Osteocyte (in vitro differentiated cells): ENCODE results near the gene CSTB. TPM values are rescaled to one million over a fixed set of nuclear protein-coding genes. Genes with fewer than 3 reads are reported as not detected.

ENCODE experiments used
- DNase-seq: peaks from one replicate; pipeline ENCODE4 v3.0.0; 2021; ENCODE audit warnings: mixed read lengths; ENCODE audit not compliant: unreplicated experiment; ENCODE audit errors: extremely low spot score
- H3K27ac Mint-ChIP-seq: one replicate; pipeline ENCODE4 v1.8.0; 2021; ENCODE audit warnings: mild to moderate bottlenecking, mixed read lengths; ENCODE audit not compliant: unreplicated experiment
- H3K27me3 Mint-ChIP-seq: one replicate; pipeline ENCODE4 v1.8.0; 2021; ENCODE audit warnings: mixed read lengths; ENCODE audit not compliant: unreplicated experiment
- H3K36me3 Mint-ChIP-seq: one replicate; pipeline ENCODE4 v1.8.0; 2021; ENCODE audit warnings: mixed read lengths; ENCODE audit not compliant: unreplicated experiment
- H3K4me1 Mint-ChIP-seq: one replicate; pipeline ENCODE4 v1.8.0; 2021; ENCODE audit warnings: mixed read lengths; ENCODE audit not compliant: unreplicated experiment
- H3K4me3 Mint-ChIP-seq: one replicate; pipeline ENCODE4 v1.8.0; 2021; ENCODE audit warnings: mild to moderate bottlenecking, moderate library complexity, mixed read lengths; ENCODE audit not compliant: unreplicated experiment
- H3K9me3 Mint-ChIP-seq: one replicate; pipeline ENCODE4 v1.8.0; 2021; ENCODE audit warnings: mixed read lengths; ENCODE audit not compliant: unreplicated experiment
- total RNA-seq: library from RNA; stranded (reverse); gene quantifications from 2 replicates; pipeline ENCODE4 v1.2.1, GENCODE V29; 2021
- TF ChIP-seq, protein P1 (sequence below): fragments of 200-600 bp; sonication (generic); IDR thresholded peaks from 2 replicates; pipeline ENCODE4 v1.5.0; 2021; ENCODE audit warnings: antibody characterized with exemption, mild to moderate bottlenecking, moderate library complexity

The CSTB gene
- total RNA-seq, 1 donor from 2014 or later = 59.1 TPM

DNA sequence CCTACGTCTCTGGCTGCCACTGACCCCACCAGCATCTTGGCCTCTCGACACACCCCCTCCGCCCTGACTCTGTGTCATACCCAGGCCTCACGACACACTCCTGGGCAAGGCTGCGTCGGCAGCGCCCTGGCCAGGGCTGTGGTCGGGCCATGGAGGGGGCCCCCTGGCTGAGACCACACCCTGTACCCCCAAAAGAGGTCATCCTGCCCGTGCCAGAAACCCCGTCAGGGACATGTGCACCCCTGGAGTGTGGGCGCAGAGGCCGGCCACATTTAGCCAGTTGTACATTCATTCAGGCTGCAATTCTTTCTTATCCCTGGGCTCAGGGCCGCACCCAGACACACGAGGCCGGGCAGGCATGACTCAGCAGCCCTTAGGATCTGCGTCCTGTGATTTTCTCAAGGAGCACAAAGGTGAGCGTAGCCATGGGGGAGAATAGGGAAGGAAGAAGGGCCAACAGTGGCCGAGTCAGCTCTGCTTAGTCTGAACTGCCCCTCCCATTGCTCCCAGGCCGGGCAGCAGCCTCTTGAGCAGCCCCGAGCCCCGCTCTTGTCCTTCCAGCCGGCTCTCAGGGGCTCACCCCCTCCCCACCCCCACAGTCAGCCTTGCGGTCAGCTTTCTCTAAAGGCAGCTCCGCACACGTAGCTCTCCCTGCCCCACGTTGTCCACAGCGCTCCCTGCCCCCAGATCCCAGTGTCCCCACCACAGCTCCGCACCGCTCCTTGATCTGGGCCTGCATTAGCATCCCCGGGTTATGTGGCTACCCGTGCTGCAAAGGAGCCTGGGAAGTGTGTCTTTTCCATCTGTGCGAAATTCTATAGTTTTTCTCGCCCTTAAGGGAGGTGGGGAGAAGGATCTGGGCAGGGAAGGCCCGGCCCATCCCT lies 7.9 kb downstream of the CSTB start:
- peak overlapping the region; percentile 81 for H3K27ac Mint-ChIP-seq
- DNase-seq = no peak
- H3K9me3 Mint-ChIP-seq = no peaks in the 10 kb centered on the region
- peaks cover 2% of the 10 kb centered on the region for H3K36me3 Mint-ChIP-seq
- no peaks in the 10 kb centered on the region for H3K27me3 Mint-ChIP-seq
- TF ChIP-seq, protein P1, sequence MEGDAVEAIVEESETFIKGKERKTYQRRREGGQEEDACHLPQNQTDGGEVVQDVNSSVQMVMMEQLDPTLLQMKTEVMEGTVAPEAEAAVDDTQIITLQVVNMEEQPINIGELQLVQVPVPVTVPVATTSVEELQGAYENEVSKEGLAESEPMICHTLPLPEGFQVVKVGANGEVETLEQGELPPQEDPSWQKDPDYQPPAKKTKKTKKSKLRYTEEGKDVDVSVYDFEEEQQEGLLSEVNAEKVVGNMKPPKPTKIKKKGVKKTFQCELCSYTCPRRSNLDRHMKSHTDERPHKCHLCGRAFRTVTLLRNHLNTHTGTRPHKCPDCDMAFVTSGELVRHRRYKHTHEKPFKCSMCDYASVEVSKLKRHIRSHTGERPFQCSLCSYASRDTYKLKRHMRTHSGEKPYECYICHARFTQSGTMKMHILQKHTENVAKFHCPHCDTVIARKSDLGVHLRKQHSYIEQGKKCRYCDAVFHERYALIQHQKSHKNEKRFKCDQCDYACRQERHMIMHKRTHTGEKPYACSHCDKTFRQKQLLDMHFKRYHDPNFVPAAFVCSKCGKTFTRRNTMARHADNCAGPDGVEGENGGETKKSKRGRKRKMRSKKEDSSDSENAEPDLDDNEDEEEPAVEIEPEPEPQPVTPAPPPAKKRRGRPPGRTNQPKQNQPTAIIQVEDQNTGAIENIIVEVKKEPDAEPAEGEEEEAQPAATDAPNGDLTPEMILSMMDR = no peak
- H3K4me1 Mint-ChIP-seq = peaks cover 21% of the 10 kb centered on the region
- no peak overlapping the region for H3K4me3 Mint-ChIP-seq

DNA sequence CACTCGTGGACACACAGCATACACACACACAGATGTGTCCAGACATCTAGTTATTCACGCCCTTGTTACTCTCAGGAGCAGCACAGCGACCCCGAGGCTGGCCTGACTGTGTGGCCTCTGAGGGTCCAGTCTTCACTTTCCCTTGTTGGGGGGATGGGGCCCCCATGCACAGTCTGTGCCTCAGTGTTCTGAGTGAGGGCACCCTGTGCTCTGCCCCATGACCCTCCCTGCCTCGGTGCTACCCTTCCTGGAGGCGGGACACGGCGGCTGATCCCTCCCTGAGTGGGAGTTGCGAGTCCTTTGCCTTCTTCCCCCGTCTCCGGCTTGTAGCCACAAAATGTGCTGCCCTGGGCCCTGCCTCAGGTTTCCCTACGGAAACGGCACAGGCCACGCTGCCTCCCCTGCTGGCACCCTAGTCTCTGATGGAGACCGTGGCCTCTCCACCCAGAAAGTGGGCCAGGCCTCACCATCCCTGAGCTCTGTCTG lies 8.6 kb downstream of the CSTB start:
- DNase-seq = no peak
- H3K4me3 Mint-ChIP-seq = no peak overlapping the region
- H3K9me3 Mint-ChIP-seq = no peaks in the 10 kb centered on the region
- H3K27me3 Mint-ChIP-seq = no peaks in the 10 kb centered on the region
- H3K4me1 Mint-ChIP-seq = peaks cover 21% of the 10 kb centered on the region
- no peaks in the 10 kb centered on the region for H3K36me3 Mint-ChIP-seq
- peak overlapping the region; percentile 81 for H3K27ac Mint-ChIP-seq
- TF ChIP-seq, protein P1 = no peak

DNA sequence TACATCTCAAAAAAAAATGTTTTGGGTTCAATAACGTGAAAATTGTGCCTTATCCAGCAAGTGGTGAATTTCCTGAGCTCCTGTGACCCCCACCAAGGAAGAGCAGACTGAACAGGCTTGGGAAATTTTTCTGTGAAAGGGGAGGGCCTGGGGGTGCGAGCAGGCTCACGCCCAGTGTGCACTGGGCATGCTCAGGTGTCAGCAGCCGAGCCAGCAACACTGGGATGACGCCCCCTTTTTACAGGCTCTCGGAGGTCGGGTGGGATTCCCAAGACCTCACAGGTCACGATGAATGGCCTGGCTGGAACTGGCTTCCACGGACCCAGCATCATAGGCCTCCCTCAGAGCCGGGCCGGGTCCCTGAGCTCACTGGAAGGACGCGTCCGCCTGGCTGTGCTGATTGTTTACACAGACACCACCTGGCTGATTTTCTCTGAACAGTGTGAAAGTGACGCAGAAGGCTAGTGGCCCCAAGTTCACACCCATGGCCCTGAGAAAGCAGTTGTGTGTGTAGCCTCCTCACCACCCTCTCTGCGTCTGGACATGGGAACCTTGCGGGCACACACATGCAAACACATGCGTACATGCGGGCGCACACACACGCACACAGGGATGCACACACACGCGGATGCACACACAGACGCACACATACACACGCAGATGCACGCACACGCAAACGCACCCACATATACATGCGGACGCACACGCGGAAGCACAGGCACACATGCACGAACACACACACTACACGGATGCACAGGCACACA lies 9.2 kb downstream of the CSTB start:
- H3K4me3 Mint-ChIP-seq = no peak overlapping the region

DNA sequence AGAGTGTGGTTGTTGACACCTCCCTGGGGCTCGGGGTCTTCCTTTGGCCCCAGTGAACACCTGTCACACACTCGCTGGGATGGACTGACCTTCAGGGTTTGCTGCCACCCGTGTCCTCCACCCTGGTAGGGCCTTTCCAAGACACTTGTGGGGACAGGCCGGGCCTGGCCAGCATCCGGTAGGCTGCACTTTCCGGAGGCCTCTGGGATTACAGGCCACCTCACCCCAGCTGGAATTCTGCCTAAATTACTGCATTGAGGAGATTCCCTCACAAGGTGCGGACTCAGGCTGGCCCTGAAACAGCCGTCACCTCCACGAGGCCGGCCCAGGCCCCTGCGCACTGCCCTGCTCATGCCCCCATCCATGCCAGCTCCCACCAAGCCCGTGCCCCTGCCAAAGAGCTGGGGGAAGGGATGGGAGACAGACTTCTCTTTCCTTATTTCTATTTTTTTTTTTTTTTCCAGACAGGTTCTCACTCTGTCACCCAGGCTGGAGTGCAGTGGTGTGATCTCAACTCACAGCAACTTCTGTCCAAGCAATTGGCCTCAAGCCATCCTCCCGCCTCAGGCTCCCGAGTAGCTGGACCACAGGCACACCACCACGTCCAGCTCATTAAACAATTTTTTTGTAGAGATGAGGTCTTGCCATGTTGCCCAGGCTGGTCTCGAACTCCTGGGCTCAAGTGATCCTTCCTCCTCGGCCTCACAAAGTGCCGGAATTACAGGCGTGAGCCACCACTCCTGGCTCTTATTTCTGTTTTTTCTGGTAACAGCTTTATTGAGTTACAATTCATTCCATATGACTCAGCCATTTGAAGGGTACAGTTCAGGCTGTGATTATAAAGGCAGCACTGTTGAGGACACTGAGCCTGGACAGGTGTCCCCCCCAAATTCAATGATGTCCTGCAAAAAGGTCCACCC lies 11.3 kb downstream of the CSTB start:
- Mint-ChIP-seq H3K36me3 (peaks cover 2% of the 10 kb centered on the region), H3K4me3 (no peak overlapping the region), H3K27ac (peak overlapping the region; percentile 6), H3K9me3 (no peaks in the 10 kb centered on the region), H3K4me1 (peaks cover 21% of the 10 kb centered on the region), H3K27me3 (no peaks in the 10 kb centered on the region)
- TF ChIP-seq, protein P1 = no peak
- no peak for DNase-seq

More for the DNA sequence above, 9.2 kb downstream of the CSTB start:
- Mint-ChIP-seq H3K27me3 (no peaks in the 10 kb centered on the region), H3K4me1 (peaks cover 21% of the 10 kb centered on the region), H3K9me3 (no peaks in the 10 kb centered on the region), H3K36me3 (no peaks in the 10 kb centered on the region), H3K27ac (no peak overlapping the region)
- DNase-seq = no peak
- TF ChIP-seq, protein P1 = no peak
